Osteocyte (in vitro differentiated cells): ENCODE results near the gene TBX4. TPM values are rescaled to one million over a fixed set of nuclear protein-coding genes. Genes with fewer than 3 reads are reported as not detected.

Source experiments
- DNase-seq: peaks from one replicate; pipeline ENCODE4 v3.0.0; 2021; ENCODE audit warnings: mixed read lengths; ENCODE audit not compliant: unreplicated experiment; ENCODE audit errors: extremely low spot score
- H3K27ac Mint-ChIP-seq: one replicate; pipeline ENCODE4 v1.8.0; 2021; ENCODE audit warnings: mild to moderate bottlenecking, mixed read lengths; ENCODE audit not compliant: unreplicated experiment
- H3K27me3 Mint-ChIP-seq: one replicate; pipeline ENCODE4 v1.8.0; 2021; ENCODE audit warnings: mixed read lengths; ENCODE audit not compliant: unreplicated experiment
- H3K36me3 Mint-ChIP-seq: one replicate; pipeline ENCODE4 v1.8.0; 2021; ENCODE audit warnings: mixed read lengths; ENCODE audit not compliant: unreplicated experiment
- H3K4me1 Mint-ChIP-seq: one replicate; pipeline ENCODE4 v1.8.0; 2021; ENCODE audit warnings: mixed read lengths; ENCODE audit not compliant: unreplicated experiment
- H3K4me3 Mint-ChIP-seq: one replicate; pipeline ENCODE4 v1.8.0; 2021; ENCODE audit warnings: mild to moderate bottlenecking, moderate library complexity, mixed read lengths; ENCODE audit not compliant: unreplicated experiment
- H3K9me3 Mint-ChIP-seq: one replicate; pipeline ENCODE4 v1.8.0; 2021; ENCODE audit warnings: mixed read lengths; ENCODE audit not compliant: unreplicated experiment
- CTCF ChIP-seq: fragments of 200-600 bp; sonication (generic); IDR thresholded peaks from 2 replicates; pipeline ENCODE4 v1.5.0; 2021; ENCODE audit warnings: antibody characterized with exemption, mild to moderate bottlenecking, moderate library complexity
- total RNA-seq: library from RNA; stranded (reverse); gene quantifications from 2 replicates; pipeline ENCODE4 v1.2.1, GENCODE V29; 2021

TBX4 gene
- total RNA-seq, 1 donor from 2014 or later, result not detected

GRCh38 chr17:61451538-61452300 is 503 bp upstream of the TBX4 start:
- Mint-ChIP-seq H3K36me3 (peaks cover 4% of the 10 kb centered on the region), H3K4me3 (no peak overlapping the region), H3K4me1 (peaks cover 14% of the 10 kb centered on the region), H3K27ac (no peak overlapping the region), H3K27me3 (peaks cover 54% of the 10 kb centered on the region), H3K9me3 (no peaks in the 10 kb centered on the region)
- peak; percentile 84 for DNase-seq
- TF ChIP-seq CTCF, result no peak

GRCh38 chr17:61453566-61454380 is 1.6 kb downstream of the TBX4 start:
- H3K4me3 Mint-ChIP-seq, result peak overlapping the region; percentile 39
- H3K4me1 Mint-ChIP-seq, result peaks cover 27% of the 10 kb centered on the region
- H3K9me3 Mint-ChIP-seq, result no peaks in the 10 kb centered on the region
- no peak for TF ChIP-seq CTCF
- H3K36me3 Mint-ChIP-seq, result peaks cover 4% of the 10 kb centered on the region
- DNase-seq, result no peak
- no peak overlapping the region for H3K27ac Mint-ChIP-seq
- peaks cover 64% of the 10 kb centered on the region for H3K27me3 Mint-ChIP-seq

GRCh38 chr17:61454381-61455323 is 2.4 kb downstream of the TBX4 start:
- Mint-ChIP-seq H3K27me3 (peaks cover 72% of the 10 kb centered on the region), H3K9me3 (no peaks in the 10 kb centered on the region), H3K4me3 (peak overlapping the region; percentile 39), H3K36me3 (peaks cover 4% of the 10 kb centered on the region), H3K4me1 (peaks cover 27% of the 10 kb centered on the region), H3K27ac (no peak overlapping the region)
- no peak for TF ChIP-seq CTCF
- DNase-seq, result peak; percentile 83

- H3K4me1 Mint-ChIP-seq, result peaks cover 27% of the 10 kb centered on the region
- H3K36me3 Mint-ChIP-seq, result peaks cover 4% of the 10 kb centered on the region
- no peak for TF ChIP-seq CTCF
- H3K27me3 Mint-ChIP-seq, result peaks cover 77% of the 10 kb centered on the region
- no peak overlapping the region for H3K4me3 Mint-ChIP-seq
- no peak overlapping the region for H3K27ac Mint-ChIP-seq
- no peak for DNase-seq
- no peaks in the 10 kb centered on the region for H3K9me3 Mint-ChIP-seq
These were observed 3.3 kb downstream of the TBX4 start for GRCh38 chr17:61455324-61456060.
